SK-N-SH (cell line): ENCODE measurements around the gene NEK9. TPM values are rescaled to one million over a fixed set of nuclear protein-coding genes. Genes with fewer than 3 reads are reported as not detected.

Experiments
- CTCF ChIA-PET: fragments of 300-600, 350-600 bp; formaldehyde crosslinking; extraction: SDS; loops from one replicate; lab custom pipeline; 2021; lab: Yijun Ruan, JAX
- POLR2A ChIA-PET: fragments of 350-600 bp; sonication (Branson Sonifier 250); formaldehyde crosslinking; extraction: SDS; loops from one replicate; lab custom pipeline; 2020; ENCODE audit warnings: antibody characterized with exemption, inconsistent platforms; lab: Yijun Ruan, JAX
- DNase-seq: peaks from one replicate; pipeline ENCODE4 v3.0.0; 2012
- H2AFZ ChIP-seq: fragments of 200-600 bp; sonication (generic); 2 replicates; pipeline ENCODE4 v1.8.1; 2016; ENCODE audit warnings: antibody characterized with exemption, mild to moderate bottlenecking, low read depth
- H3F3A ChIP-seq: fragments of 200-600 bp; sonication (generic); replicated peaks from 2 replicates; pipeline ENCODE3; 2016; ENCODE audit warnings: antibody characterized with exemption, mild to moderate bottlenecking; ENCODE audit not compliant: insufficient read depth
- H3K27ac ChIP-seq, 2 experiments: fragments of 200-500 bp in 1 of 2; fragments of 200-600 bp in 1 of 2; sonication (Bioruptor generic) in 1 of 2; sonication (generic), shearing (Covaris generic) in 1 of 2; 2 replicates each; pipeline versions ENCODE4 v1.5.1 to v1.6.1; 2014 to 2016; ENCODE audit warnings: low read depth in 2 of 2, inconsistent platforms in 1 of 2, low read length in 1 of 2, mild to moderate bottlenecking in 1 of 2, mixed read lengths in 1 of 2
- H3K27me3 ChIP-seq: fragments of 200-600 bp; sonication (generic), shearing (Covaris generic); 2 replicates; pipeline ENCODE4 v1.6.1; 2016; ENCODE audit warnings: mixed run types; ENCODE audit not compliant: insufficient read depth
- H3K36me3 ChIP-seq, 2 experiments: fragments of 200-500 bp in 1 of 2; fragments of 200-600 bp in 1 of 2; sonication (Bioruptor generic) in 1 of 2; sonication (generic) in 1 of 2; replicated peaks in 1 of 2; 2 replicates each; pipeline versions ENCODE3 to v1.5.1; 2014 to 2016; ENCODE audit warnings: low read length in 1 of 2, mild to moderate bottlenecking in 1 of 2; ENCODE audit not compliant: insufficient read depth in 2 of 2, control insufficient read depth in 1 of 2
- H3K4me1 ChIP-seq, 2 experiments: fragments of 200-500 bp in 1 of 2; fragments of 200-600 bp in 1 of 2; sonication (Bioruptor generic) in 1 of 2; sonication (generic), shearing (Covaris generic) in 1 of 2; 2 replicates each; pipeline versions ENCODE4 v1.5.1 to v1.6.1; 2014 to 2016; ENCODE audit warnings: low read depth in 1 of 2, low read length in 1 of 2, mixed run types in 1 of 2; ENCODE audit not compliant: insufficient read depth in 2 of 2, control insufficient read depth in 1 of 2
- H3K4me2 ChIP-seq: fragments of 200-600 bp; sonication (generic), shearing (Covaris generic); 2 replicates; pipeline ENCODE4 v1.6.1; 2017; ENCODE audit warnings: mixed run types
- H3K4me3 ChIP-seq, 2 experiments: fragments of 200-500 bp in 1 of 2; fragments of 200-600 bp in 1 of 2; sonication (Bioruptor generic) in 1 of 2; sonication (generic), shearing (Covaris generic) in 1 of 2; 2 replicates each; pipeline versions ENCODE4 v1.5.1 to v1.8.1; 2014 to 2016; ENCODE audit warnings: low read depth in 2 of 2, inconsistent platforms in 1 of 2, low read length in 1 of 2, mild to moderate bottlenecking in 1 of 2, mixed read lengths in 1 of 2, moderate library complexity in 1 of 2
- H3K79me2 ChIP-seq: fragments of 200-600 bp; sonication (generic); 2 replicates; pipeline ENCODE4 v1.8.1; 2017; ENCODE audit warnings: mild to moderate bottlenecking; ENCODE audit not compliant: insufficient read depth
- H3K9ac ChIP-seq: fragments of 200-600 bp; sonication (generic); 2 replicates; pipeline ENCODE4 v1.6.1; 2017; ENCODE audit warnings: mixed run types
- H3K9me2 ChIP-seq: fragments of 200-600 bp; sonication (generic); 2 replicates; pipeline ENCODE4 v1.6.1; 2017; ENCODE audit warnings: mixed run types
- H3K9me3 ChIP-seq: fragments of 200-600 bp; sonication (generic); 2 replicates; pipeline ENCODE4 v1.6.1; 2017; ENCODE audit warnings: mixed run types, mild to moderate bottlenecking, moderate library complexity
- H4K20me1 ChIP-seq: fragments of 200-600 bp; sonication (generic); 2 replicates; pipeline ENCODE4 v1.6.1; 2017; ENCODE audit warnings: mild to moderate bottlenecking, mixed run types; ENCODE audit not compliant: insufficient read depth
- CHD2 ChIP-seq: fragments of 150-350 bp; IDR thresholded peaks from 2 replicates; pipeline ENCODE4 v1.6.1; 2018; ENCODE audit warnings: low read length; ENCODE audit not compliant: partially characterized antibody
- CTCF ChIP-seq: fragments of 200-600 bp; sonication (generic); IDR thresholded peaks from 2 replicates; pipeline ENCODE4 v1.6.1; 2017; ENCODE audit warnings: antibody characterized with exemption, mild to moderate bottlenecking, moderate library complexity
- FOSL2 ChIP-seq: IDR thresholded peaks from 2 replicates; pipeline ENCODE4 v1.4.0; 2012; ENCODE audit warnings: low read depth, mild to moderate bottlenecking, moderate library complexity, borderline replicate concordance
- MAX ChIP-seq: IDR thresholded peaks from 2 replicates; pipeline ENCODE4 v1.4.0; 2012; ENCODE audit warnings: low read depth
- MXI1 ChIP-seq: IDR thresholded peaks from 2 replicates; pipeline ENCODE4 v1.6.1; 2012; ENCODE audit warnings: mild to moderate bottlenecking, low read depth, low read length, improper control_type of control experiment
- POLR2AphosphoS5 ChIP-seq: IDR thresholded peaks from 2 replicates; pipeline ENCODE4 v1.6.1; 2012; ENCODE audit warnings: low read depth, low read length
- RAD21 ChIP-seq: IDR thresholded peaks from 2 replicates; pipeline ENCODE4 v1.6.1; 2012; ENCODE audit warnings: mild to moderate bottlenecking, low read length
- REST ChIP-seq: IDR thresholded peaks from 2 replicates; pipeline ENCODE4 v1.6.1; 2012; ENCODE audit warnings: mild to moderate bottlenecking, low read depth, low read length, moderate library complexity
- RFX5 ChIP-seq: IDR thresholded peaks from 2 replicates; pipeline ENCODE4 v1.6.1; 2012; ENCODE audit warnings: mild to moderate bottlenecking, improper control_type of control experiment, low read length
- RXRA ChIP-seq: IDR thresholded peaks from 2 replicates; pipeline ENCODE4 v1.4.0; 2012; ENCODE audit warnings: low read depth, mild to moderate bottlenecking, borderline replicate concordance
- SMC3 ChIP-seq: IDR thresholded peaks from 2 replicates; pipeline ENCODE4 v1.6.1; 2012; ENCODE audit warnings: low read depth, low read length, improper control_type of control experiment
- TEAD4 ChIP-seq: IDR thresholded peaks from 2 replicates; pipeline ENCODE4 v1.4.0; 2012; ENCODE audit warnings: mild to moderate bottlenecking, borderline replicate concordance; ENCODE audit not compliant: insufficient read depth
- USF2 ChIP-seq: fragments of 150-350 bp; IDR thresholded peaks from 2 replicates; pipeline ENCODE4 v1.6.1; 2017; ENCODE audit warnings: antibody characterized with exemption, low read length, low read depth, borderline replicate concordance
- ZBTB33 ChIP-seq: IDR thresholded peaks from 2 replicates; pipeline ENCODE4 v1.4.0; 2012; ENCODE audit warnings: low read depth, borderline replicate concordance
- WGBS: methylation state at CpG from one replicate; pipeline ENCODE4 v1.1.6; 2017; ENCODE audit warnings: low lambda C conversion rate; 5-methylcytosine and 5-hydroxymethylcytosine counted together
- polyA plus RNA-seq, 3 experiments: library from polyadenylated mRNA; depleted of rRNA; stranded (reverse); fragments of >200 nt; gene quantifications; 2 replicates each; pipeline ENCODE4 v1.2.3, GENCODE V29; 2012

Gene NEK9
- polyA plus RNA-seq, 1 of the 3 experiments (the other 2 are of a cell fraction), result 48.1 TPM

GRCh38 chr14:75175677-75176141 lies 48.9 kb upstream of the NEK9 start:
- Histone ChIP-seq H3K9ac (peak overlapping the region; percentile 99), H3K9me3 (no peaks in the 10 kb centered on the region), H4K20me1 (peaks cover 33% of the 10 kb centered on the region), H3K9me2 (no peaks in the 10 kb centered on the region), H3K4me2 (peak overlapping the region; percentile 80), H3F3A (no peaks in the 10 kb centered on the region), H3K27me3 (no peaks in the 10 kb centered on the region), H3K36me3 (peaks cover 0 to 3% of the 10 kb centered on the region in 2 experiments), H2AFZ (no peak overlapping the region), H3K4me3 (peak overlapping the region; percentile 83 to 91), H3K27ac (peak overlapping the region; percentile 95 to 98), H3K79me2 (peaks cover 57% of the 10 kb centered on the region), H3K4me1 (no peaks in the 10 kb centered on the region; a peak in 2 of 4 replicates)
- ChIA-PET POLR2A (no interaction called here), CTCF (interaction anchor here (1.0 kb wide), 1 partner anchor 124 kb away, joined by 3 read pairs; no protein-coding TSS in a partner anchor)
- TF ChIP-seq MAX, result no peak
- 0 out of 2 replicates have a peak, but pooled peaks have one; percentile 26 for TF ChIP-seq MXI1
- no peak for TF ChIP-seq RXRA
- TF ChIP-seq ZBTB33, result 0 out of 2 replicates have a peak, but pooled peaks have one; percentile 10
- no peak for TF ChIP-seq TEAD4
- no peak for TF ChIP-seq RFX5
- TF ChIP-seq POLR2AphosphoS5, result no peak
- TF ChIP-seq FOSL2, result no peak
- TF ChIP-seq RAD21, result no peak
- TF ChIP-seq USF2, result no peak
- 12% methylated on average over 10 of the region's 10 CpGs for WGBS
- no peak for DNase-seq

GRCh38 chr14:75174066-75174465 lies 47.2 kb upstream of the NEK9 start:
- no peak overlapping the region for H2AFZ ChIP-seq
- H3F3A ChIP-seq, result no peaks in the 10 kb centered on the region
- POLR2A ChIA-PET, result no interaction called here
- H3K4me1 ChIP-seq, result no peaks in the 10 kb centered on the region; a peak in 2 of 4 replicates
- WGBS, result 59% methylated on average over 2 of the region's 2 CpGs
- TF ChIP-seq SMC3 (no peak), CTCF (no peak), REST (0 out of 2 replicates have a peak, but pooled peaks have one; percentile 49), CHD2 (no peak)
- TF ChIP-seq, all 33 proteins: peak for 1
- H3K79me2 ChIP-seq, result peaks cover 74% of the 10 kb centered on the region
- no peaks in the 10 kb centered on the region for H3K27me3 ChIP-seq
- H3K4me2 ChIP-seq, result no peak overlapping the region
- H4K20me1 ChIP-seq, result peaks cover 49% of the 10 kb centered on the region
- CTCF ChIA-PET, result no interaction called here
- H3K4me3 ChIP-seq, result no peak overlapping the region
- H3K27ac ChIP-seq, result no peak overlapping the region
- H3K9ac ChIP-seq, result no peak overlapping the region
- no peak for DNase-seq
- H3K9me3 ChIP-seq, result no peaks in the 10 kb centered on the region
- peaks cover 0 to 3% of the 10 kb centered on the region in 2 experiments for H3K36me3 ChIP-seq
- H3K9me2 ChIP-seq, result no peaks in the 10 kb centered on the region
